Renal pelvis (tissue), 12 donors: Measurements from ENCODE around the gene OR5V1. TPM values are rescaled to one million over a fixed set of nuclear protein-coding genes. Genes with fewer than 3 reads are reported as not detected.
"Not testable (repeated sequence)": the region's sequence is repeated elsewhere in the genome, so short reads cannot be mapped to it uniquely, and the experiment has no call there.

Experiments used
- DNase-seq: peaks from one replicate; pipeline ENCODE4 v3.0.0-alpha.2; 2013
- long read RNA-seq, 16 experiments: transcript quantifications; one replicate each; lab custom pipeline, GENCODE V29; 2026
- polyA plus RNA-seq, 3 donors: library from polyadenylated mRNA; unstranded; fragments of 120-200 nt; gene quantifications; one replicate each; pipeline ENCODE4 v1.2.1, GENCODE V29; 2013; ENCODE audit not compliant: insufficient read length in 3 of 3

OR5V1 gene
- not detected for polyA plus RNA-seq
- long read RNA-seq, donor 1: 0 reads
- long read RNA-seq, donor 2: 0 reads
- long read RNA-seq, donor 3: 0 reads
- long read RNA-seq, donor 4: 0 reads
- long read RNA-seq, donor 5: 0 reads
- long read RNA-seq, donor 6: 0 reads
- long read RNA-seq, donor 7: 0 reads
- long read RNA-seq, donor 8: 0 reads
- long read RNA-seq, donor 9: 0 reads
- long read RNA-seq, donor 10: 0 reads
- long read RNA-seq, donor 11: 0 reads
- long read RNA-seq, donor 12: 0 reads
- long read RNA-seq, donor 13: 0 reads
- long read RNA-seq, donor 14: 0 reads
- long read RNA-seq, donor 15: 0 reads
- long read RNA-seq, donor 16: 0 reads

DNA sequence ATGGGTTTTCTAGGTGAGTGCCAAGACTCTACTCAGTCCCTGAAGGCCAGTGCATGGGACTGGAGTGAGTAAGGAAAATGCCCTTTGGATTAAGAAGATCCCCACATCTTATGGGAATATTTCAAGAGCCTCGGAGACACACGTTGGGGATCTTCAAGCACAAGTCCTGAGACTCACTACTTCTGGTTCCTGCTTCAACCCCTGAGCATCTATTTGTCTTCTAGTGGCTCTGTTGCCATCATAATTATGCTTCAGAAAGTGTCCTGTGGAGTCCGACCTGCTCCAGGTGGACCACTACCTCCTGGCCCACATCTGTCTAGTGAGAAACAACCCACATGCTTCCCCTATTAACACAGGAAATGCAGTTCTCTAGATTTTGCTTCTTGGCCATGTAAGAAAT lies at the start of gene OR5V1:
Gene OR5V1 (minus strand): TSS at position 101 of the 400 bp plus-strand sequence. CDS start 12,670 bp downstream, outside the sequence.
- no peak for DNase-seq

DNA sequence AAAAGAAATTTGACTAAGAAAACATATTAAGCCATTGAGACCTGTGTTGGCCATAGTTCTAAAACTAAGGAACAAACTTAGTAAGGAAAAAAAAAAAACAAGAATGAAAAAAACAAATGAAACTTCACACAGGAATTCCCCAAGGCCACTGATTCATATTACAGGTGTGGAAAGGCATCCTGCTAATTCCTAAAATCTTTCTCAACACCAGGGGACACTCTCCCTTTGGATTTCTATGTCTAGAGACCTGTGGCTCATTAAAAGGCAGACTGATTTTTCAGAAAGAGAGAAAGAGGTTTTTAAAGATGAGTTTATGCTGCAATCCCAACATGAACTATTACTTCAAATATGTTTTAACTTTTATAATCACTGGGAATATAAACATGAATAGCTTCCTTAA lies 45.9 kb upstream of the OR5V1 start, which contains the start of gene OR12D1:
Gene OR12D1 (plus strand): TSS at position 341 of the 400 bp plus-strand sequence.
- no peak for DNase-seq

GRCh38 chr6:29403801-29404200 lies 35.1 kb upstream of the OR5V1 start:
- no peak for DNase-seq

- no peak for DNase-seq
Observed at GRCh38 chr6:29399525-29399924, 30.9 kb upstream of the OR5V1 start.

- no peak for DNase-seq
Observed at GRCh38 chr6:29395331-29395730, 26.7 kb upstream of the OR5V1 start, which contains the start of gene OR12D2. Gene OR12D2 (plus strand): TSS chr6:29395631. CDS start chr6:29396700, 1,069 bp downstream.

DNA sequence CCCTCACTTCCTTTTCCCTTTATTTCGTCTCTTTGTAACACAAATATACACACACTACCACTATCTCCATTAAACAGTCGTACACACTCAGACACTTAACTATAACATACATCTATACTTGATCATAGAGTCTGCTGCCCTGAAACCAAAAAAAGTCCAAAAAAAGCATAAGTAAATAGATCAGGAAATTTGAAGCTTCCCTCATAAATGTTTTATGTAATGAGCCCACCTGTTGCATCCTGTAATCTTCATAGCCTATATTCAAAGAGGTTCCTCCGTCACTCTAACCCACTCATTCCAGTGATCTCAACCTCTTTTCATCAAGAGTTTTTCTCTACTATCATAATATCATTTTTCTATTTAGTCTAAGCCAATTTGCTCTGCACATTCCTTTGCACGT lies 19.9 kb upstream of the OR5V1 start:
- DNase-seq: no peak

DNA sequence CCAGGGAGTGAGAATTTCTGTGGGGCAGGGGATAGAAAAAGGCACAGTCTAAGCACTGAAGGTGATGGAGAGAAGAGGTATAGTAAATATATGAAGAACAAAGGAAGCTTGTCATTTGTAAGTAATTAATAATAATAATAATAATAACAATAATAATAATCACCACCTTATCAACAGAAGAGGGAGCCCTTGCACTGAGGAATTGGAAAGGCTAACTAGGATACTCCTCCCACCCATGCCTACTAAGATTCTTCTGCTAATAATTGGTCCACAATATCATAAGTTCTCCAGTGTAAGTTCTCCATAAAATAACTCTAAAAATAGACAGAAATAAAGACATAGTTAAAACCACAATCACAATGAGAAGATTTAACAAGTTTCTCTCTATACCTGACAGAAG lies 7.3 kb upstream of the OR5V1 start:
- DNase-seq: no peak

- no peak for DNase-seq
Observed at GRCh38 chr6:29375191-29375590, 6.5 kb upstream of the OR5V1 start, which contains the start of gene OR12D3. Gene OR12D3 (minus strand): TSS chr6:29375291. CDS start chr6:29375287, 4 bp downstream.

- DNase-seq: no peak
Observed at GRCh38 chr6:29355603-29356002, 13.1 kb downstream of the OR5V1 start.

GRCh38 chr6:29354980-29355379 lies 13.7 kb downstream of the OR5V1 start:
- DNase-seq: no peak

DNA sequence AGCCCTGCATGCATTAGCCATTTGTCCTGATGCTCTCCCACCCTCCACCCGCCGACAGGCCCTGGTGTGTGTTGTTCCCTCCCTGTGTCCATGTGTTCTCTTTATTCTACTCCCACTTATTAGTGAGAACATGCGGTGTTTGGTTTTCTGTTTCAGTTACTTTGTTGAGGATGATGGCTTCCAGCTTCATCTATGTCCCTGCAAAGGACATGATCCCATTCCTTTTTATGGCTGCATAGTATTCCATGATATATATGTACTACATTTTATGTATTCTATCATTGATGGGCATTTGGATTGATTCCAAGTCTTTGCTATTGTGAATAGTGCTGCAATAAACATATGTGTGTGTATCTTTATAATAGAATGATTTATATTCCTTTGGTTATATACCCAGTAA lies 19.3 kb downstream of the OR5V1 start:
- DNase-seq: not testable (repeated sequence)

DNA sequence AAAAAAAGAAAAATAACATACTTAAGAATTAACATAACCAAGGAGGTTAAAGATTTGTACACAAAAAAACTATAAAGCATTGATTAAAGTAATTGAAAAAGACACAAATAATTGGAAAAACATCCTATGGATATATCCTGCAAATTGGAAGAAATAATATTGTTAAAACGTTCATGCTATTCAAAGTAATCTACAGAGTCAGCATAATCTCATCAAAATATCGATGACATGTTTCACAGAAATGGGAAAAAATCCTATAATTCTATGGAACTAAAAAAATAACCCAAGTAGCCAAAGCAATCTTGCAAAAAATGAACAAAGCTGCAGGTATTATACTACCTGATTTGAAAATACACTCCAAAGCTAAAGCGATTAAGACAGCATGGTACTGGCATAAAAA lies 23.3 kb downstream of the OR5V1 start:
- DNase-seq: no peak

DNA sequence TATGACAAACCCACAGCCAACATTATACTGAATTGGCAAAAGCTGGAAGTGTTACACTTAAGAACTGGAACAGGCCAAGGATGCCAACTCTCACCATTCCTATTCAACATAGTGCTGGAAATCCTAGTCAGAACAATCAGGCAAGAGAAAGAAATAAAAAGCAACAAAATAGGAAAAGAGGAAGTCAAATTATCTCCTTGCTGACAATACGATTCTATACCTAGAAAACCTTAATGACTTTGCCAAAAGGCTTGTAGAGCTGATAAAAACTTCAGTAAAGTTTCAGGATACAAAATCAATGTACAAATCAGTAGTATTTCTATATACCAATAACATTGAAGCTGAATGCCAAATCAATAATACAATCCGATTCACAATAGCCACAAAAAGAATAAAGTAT lies 32.4 kb downstream of the OR5V1 start:
- no peak for DNase-seq

- no peak for DNase-seq
Observed at GRCh38 chr6:29332676-29333075, 36.0 kb downstream of the OR5V1 start.

DNA sequence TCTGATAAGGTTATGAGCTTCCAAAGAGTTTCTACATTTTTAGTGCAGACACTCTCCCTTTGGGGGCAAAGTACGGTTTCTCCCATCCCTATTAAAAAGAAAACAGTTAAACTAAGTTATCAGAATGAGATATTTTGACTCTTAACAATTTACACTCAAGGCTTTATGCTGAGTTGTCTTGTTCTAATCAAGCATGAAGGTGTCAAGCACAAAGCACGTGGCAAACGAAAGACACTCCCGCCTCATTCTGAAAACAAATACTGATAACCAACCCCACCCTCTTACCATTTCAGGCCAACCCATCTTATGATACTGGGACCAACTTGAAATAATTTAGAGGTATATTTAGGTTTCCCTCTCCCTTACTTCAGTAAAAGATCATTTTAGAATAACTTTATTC lies 42.9 kb downstream of the OR5V1 start:
- no peak for DNase-seq

- not testable (repeated sequence) for DNase-seq
Observed at GRCh38 chr6:29323332-29323731, 45.3 kb downstream of the OR5V1 start.

DNA sequence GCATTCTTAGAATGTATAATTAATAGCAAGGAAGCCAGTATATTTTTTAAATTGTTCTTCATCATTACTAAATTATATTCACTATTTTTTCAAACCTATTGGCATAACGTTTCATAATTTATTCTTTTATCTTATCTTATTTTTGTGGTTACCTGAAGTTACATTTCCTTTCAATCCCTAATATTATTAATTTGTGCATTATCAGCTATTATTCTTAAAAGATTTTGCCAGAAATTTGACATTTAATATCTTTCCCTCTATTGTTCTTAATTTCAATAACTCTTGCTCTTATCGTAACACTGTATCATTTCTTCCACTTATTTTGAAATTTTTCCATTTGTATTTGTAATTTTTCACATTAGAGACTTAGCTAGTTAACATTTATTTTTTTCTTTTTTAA lies 48.7 kb downstream of the OR5V1 start:
- no peak for DNase-seq

Other genes starting within 250 kb of the OR5V1 start
- gene OR2J2, start 198.0 kb downstream of the OR5V1 start, polyA plus RNA-seq: not detected
- under 1 TPM; 0.04 to 0.13 (median 0.05) TPM for gene OR14J1, start 67.2 kb downstream of the OR5V1 start, polyA plus RNA-seq
- gene OR12D3, start 6.4 kb upstream of the OR5V1 start, polyA plus RNA-seq: not detected
- not detected for gene OR12D2, start 26.8 kb upstream of the OR5V1 start, polyA plus RNA-seq
- not detected for gene OR12D1, start 46.1 kb upstream of the OR5V1 start, polyA plus RNA-seq
- gene OR10C1, start 70.4 kb upstream of the OR5V1 start, polyA plus RNA-seq: not detected
- gene OR11A1, start 88.2 kb upstream of the OR5V1 start, polyA plus RNA-seq: not detected
- gene OR2H1, start 88.3 kb upstream of the OR5V1 start, polyA plus RNA-seq: not detected
- not detected for gene MAS1L, start 119.1 kb upstream of the OR5V1 start, polyA plus RNA-seq
- 1 to 10 TPM in 1 of 3 donors, under 1 TPM in 2; 0.69 to 1.1 (median 0.70) TPM for gene UBD, start 190.9 kb upstream of the OR5V1 start, polyA plus RNA-seq
- gene OR2H2, start 216.3 kb upstream of the OR5V1 start, polyA plus RNA-seq: under 1 TPM; 0.13 to 0.22 (median 0.16) TPM